DND-41 (cell line): Measurements from ENCODE around the gene PARP6.

Experiments
- ATAC-seq: fragments of 200-7000 bp; cut with Tn5 transposase; 3 replicates; pipeline ENCODE4 v1.9.1; 2021; ENCODE audit warnings: low read depth; ENCODE audit not compliant: insufficient read depth
- DNase-seq: peaks from one replicate; pipeline ENCODE4 v3.0.0-alpha.2; 2020
- H2AFZ ChIP-seq: 2 replicates; pipeline ENCODE4 v1.6.0; 2012; ENCODE audit warnings: low read depth, low read length
- H3K27ac ChIP-seq: 2 replicates; pipeline ENCODE4 v1.5.1; 2012; ENCODE audit warnings: low read length, inconsistent platforms
- H3K27me3 ChIP-seq: fragments of 200-600 bp; sonication (generic); 2 replicates; pipeline ENCODE4 v1.6.0; 2012; ENCODE audit warnings: low read length, mild to moderate bottlenecking, inconsistent platforms; ENCODE audit not compliant: insufficient read depth, poor library complexity
- H3K36me3 ChIP-seq: 2 replicates; pipeline ENCODE4 v1.5.1; 2012; ENCODE audit warnings: low read length, inconsistent platforms; ENCODE audit not compliant: insufficient read depth
- H3K4me1 ChIP-seq: 2 replicates; pipeline ENCODE4 v1.5.1; 2012; ENCODE audit warnings: mild to moderate bottlenecking, low read length; ENCODE audit not compliant: insufficient read depth
- H3K4me2 ChIP-seq: 2 replicates; pipeline ENCODE4 v1.6.0; 2012; ENCODE audit warnings: mild to moderate bottlenecking, moderate library complexity, low read length, inconsistent platforms; ENCODE audit not compliant: insufficient read depth
- H3K4me3 ChIP-seq, 2 experiments: fragments of 200-600 bp in 1 of 2; shearing (Covaris generic) in 1 of 2; 2 replicates each; pipeline ENCODE4 v1.5.1; 2012 to 2016; ENCODE audit warnings: inconsistent platforms in 2 of 2, low read length in 2 of 2, mild to moderate bottlenecking in 2 of 2, low read depth in 1 of 2, moderate library complexity in 1 of 2
- H3K79me2 ChIP-seq: 2 replicates; pipeline ENCODE4 v1.6.0; 2012; ENCODE audit warnings: low read length, inconsistent platforms; ENCODE audit not compliant: insufficient read depth
- H3K9ac ChIP-seq: 2 replicates; pipeline ENCODE4 v1.6.0; 2012; ENCODE audit warnings: low read depth, mild to moderate bottlenecking, inconsistent platforms, low read length, moderate library complexity
- H3K9me3 ChIP-seq: 2 replicates; pipeline ENCODE4 v1.5.1; 2012; ENCODE audit warnings: low read length, moderate library complexity, mild to moderate bottlenecking, inconsistent platforms; ENCODE audit not compliant: insufficient read depth, severe bottlenecking
- H4K20me1 ChIP-seq: 2 replicates; pipeline ENCODE4 v1.6.0; 2012; ENCODE audit warnings: low read length; ENCODE audit not compliant: insufficient read depth
- EZH2 ChIP-seq: IDR thresholded peaks from 3 replicates; pipeline ENCODE4 v1.6.1; 2012; ENCODE audit warnings: borderline replicate concordance, low read depth, mild to moderate bottlenecking, moderate library complexity, low read length, inconsistent platforms; ENCODE audit not compliant: severe bottlenecking
- TF ChIP-seq, protein P1 (sequence below): IDR thresholded peaks from 2 replicates; pipeline ENCODE4 v1.5.1; 2012; ENCODE audit warnings: borderline replicate concordance, low read length, moderate library complexity, mild to moderate bottlenecking; ENCODE audit not compliant: poor library complexity, severe bottlenecking; ENCODE audit errors: extremely low read depth

PARP6 gene

DNA sequence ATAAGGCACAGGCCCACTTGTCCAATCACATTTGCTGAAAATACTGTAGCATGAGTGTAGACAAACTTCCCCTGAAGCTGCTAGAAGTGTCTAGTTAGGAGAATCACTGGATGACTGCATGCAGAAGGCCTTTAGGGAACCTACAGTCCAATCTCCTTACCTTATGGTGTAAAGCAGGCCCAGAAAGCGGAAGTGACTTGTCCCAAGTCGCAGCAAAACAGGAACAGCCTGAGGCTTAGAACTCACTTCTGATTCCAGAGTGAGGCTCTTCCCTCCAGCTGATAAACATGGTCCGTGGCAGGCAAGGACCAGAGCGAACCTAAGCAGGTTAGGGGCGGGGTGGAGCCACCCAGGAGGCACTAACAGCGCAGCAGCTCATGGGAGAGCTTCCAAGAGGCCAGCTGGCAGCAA, 77.2 kb downstream of the PARP6 start:
- Histone ChIP-seq H3K27ac (no peak overlapping the region), H2AFZ (no peak overlapping the region)
- TF ChIP-seq EZH2, result no peak
- TF ChIP-seq, protein P1, sequence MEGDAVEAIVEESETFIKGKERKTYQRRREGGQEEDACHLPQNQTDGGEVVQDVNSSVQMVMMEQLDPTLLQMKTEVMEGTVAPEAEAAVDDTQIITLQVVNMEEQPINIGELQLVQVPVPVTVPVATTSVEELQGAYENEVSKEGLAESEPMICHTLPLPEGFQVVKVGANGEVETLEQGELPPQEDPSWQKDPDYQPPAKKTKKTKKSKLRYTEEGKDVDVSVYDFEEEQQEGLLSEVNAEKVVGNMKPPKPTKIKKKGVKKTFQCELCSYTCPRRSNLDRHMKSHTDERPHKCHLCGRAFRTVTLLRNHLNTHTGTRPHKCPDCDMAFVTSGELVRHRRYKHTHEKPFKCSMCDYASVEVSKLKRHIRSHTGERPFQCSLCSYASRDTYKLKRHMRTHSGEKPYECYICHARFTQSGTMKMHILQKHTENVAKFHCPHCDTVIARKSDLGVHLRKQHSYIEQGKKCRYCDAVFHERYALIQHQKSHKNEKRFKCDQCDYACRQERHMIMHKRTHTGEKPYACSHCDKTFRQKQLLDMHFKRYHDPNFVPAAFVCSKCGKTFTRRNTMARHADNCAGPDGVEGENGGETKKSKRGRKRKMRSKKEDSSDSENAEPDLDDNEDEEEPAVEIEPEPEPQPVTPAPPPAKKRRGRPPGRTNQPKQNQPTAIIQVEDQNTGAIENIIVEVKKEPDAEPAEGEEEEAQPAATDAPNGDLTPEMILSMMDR, result no peak

DNA sequence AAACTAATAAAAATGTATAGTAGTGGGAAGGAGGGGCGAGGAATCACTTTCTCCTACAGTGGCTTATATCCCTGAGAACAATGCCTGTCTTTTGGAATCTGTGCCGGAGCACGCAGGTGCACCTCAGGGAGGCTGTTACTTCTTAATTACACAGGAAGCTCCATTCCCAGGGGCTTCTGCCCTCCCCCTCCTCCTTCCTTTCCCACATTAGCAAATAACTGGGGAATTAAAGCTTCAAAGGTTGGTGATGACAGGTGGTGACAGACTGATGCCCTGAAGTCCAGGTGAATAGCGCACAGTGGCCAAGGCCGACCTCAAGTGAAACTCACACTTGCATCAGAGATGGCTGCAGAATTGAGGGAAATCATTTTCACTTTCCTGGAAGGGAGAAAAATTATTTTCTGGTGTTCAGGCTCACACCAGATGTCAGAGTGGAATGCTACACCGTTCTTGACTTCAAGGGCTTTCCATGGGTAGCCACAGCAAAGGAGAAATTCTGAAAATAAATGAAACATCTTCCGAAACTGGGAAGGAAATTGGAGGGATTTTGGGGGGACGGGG, 78.4 kb downstream of the PARP6 start:
- no peak overlapping the region for H3K9ac ChIP-seq
- H2AFZ ChIP-seq, result no peak overlapping the region
- H3K4me3 ChIP-seq, result no peak overlapping the region
- no peak overlapping the region for H3K4me2 ChIP-seq
- no peaks in the 10 kb centered on the region for H3K79me2 ChIP-seq
- no peaks in the 10 kb centered on the region for H3K9me3 ChIP-seq
- H3K27me3 ChIP-seq, result no peaks in the 10 kb centered on the region
- H3K27ac ChIP-seq, result no peak overlapping the region
- no peak for DNase-seq
- peaks cover 10% of the 10 kb centered on the region for H3K36me3 ChIP-seq
- no peak for TF ChIP-seq EZH2
- TF ChIP-seq, protein P1, result no peak
- no peaks in the 10 kb centered on the region for H3K4me1 ChIP-seq
- ATAC-seq, result no peak
- H4K20me1 ChIP-seq, result no peaks in the 10 kb centered on the region

More for the DNA sequence above, 77.2 kb downstream of the PARP6 start:
- peaks cover under 1% of the 10 kb centered on the region for H4K20me1 ChIP-seq
- H3K27me3 ChIP-seq, result no peaks in the 10 kb centered on the region
- no peak overlapping the region for H3K4me3 ChIP-seq
- no peaks in the 10 kb centered on the region for H3K79me2 ChIP-seq
- no peaks in the 10 kb centered on the region for H3K9me3 ChIP-seq
- ATAC-seq (no peak), DNase-seq (no peak)
- peaks cover 22% of the 10 kb centered on the region for H3K36me3 ChIP-seq
- no peaks in the 10 kb centered on the region for H3K4me1 ChIP-seq
- no peak overlapping the region for H3K4me2 ChIP-seq
- H3K9ac ChIP-seq, result no peak overlapping the region

DNA sequence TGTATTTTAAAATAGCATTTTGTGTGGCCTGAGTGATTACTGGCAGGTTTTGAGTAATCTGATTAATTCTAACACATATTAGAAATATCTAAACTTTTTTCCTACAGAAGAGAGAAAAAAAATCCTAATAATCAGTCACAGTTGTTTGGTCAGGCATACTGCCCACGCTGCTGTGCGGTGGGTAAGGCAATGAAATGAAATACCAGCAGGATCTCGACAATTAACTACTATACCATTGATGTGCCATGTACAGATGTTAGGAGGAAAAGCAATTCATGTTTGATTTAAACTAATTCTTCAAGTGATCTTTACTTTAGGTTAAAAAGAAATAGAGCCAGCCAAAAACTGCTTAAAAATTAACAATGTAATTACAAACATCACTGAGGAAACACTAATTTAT, 79.9 kb downstream of the PARP6 start:
- Histone ChIP-seq H3K9ac (no peak overlapping the region), H3K79me2 (no peaks in the 10 kb centered on the region), H3K4me3 (no peak overlapping the region), H3K4me2 (no peak overlapping the region), H3K36me3 (no peaks in the 10 kb centered on the region), H3K9me3 (no peaks in the 10 kb centered on the region), H3K4me1 (no peaks in the 10 kb centered on the region), H3K27ac (no peak overlapping the region), H4K20me1 (no peaks in the 10 kb centered on the region), H2AFZ (no peak overlapping the region), H3K27me3 (no peaks in the 10 kb centered on the region)
- TF ChIP-seq, protein P1, result no peak
- TF ChIP-seq EZH2, result no peak
- no peak for DNase-seq
- no peak for ATAC-seq
